HG03196 (cell line): Measurements from ENCODE around the gene SPATC1L.

Experiments
- ATAC-seq: cut with Tn5 transposase; IDR thresholded peaks from one replicate; pipeline ENCODE4 v1.9.1; 2021; ENCODE audit not compliant: unreplicated experiment

The SPATC1L gene

GRCh38 chr21:46137908-46138307 is 46.4 kb downstream of the SPATC1L start:
- ATAC-seq = no peak

- ATAC-seq = no peak
Measured at GRCh38 chr21:46136739-46137349, 47.4 kb downstream of the SPATC1L start.

DNA sequence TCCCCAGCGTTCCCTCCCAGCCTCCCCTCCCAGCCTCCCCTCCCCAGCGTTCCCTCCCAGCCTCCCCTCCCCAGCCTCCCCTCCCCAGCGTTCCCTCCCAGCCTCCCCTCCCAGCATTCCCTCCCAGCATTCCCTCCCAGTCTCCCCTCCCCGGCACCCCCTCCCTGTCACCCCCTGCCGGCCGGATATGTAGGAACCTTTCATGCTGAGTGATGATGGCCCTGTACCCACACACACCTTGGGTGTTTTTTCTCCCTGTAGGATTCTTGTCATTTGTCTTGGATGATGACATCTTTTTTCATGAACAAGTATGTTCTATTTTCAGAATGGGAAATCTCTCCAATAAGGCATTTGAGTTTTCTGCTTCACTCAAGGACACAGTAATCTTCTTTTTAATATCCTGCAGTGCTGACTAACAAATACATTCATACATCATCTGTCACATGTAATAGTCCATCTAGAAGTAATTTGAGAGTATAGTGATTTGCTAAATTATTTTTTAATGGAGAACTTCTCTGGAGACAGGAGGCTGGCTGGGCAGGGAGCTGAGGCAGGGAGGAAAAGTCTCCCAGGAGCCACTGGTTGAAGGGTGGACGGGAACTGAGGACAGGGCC is 48.4 kb downstream of the SPATC1L start:
- ATAC-seq = no peak

DNA sequence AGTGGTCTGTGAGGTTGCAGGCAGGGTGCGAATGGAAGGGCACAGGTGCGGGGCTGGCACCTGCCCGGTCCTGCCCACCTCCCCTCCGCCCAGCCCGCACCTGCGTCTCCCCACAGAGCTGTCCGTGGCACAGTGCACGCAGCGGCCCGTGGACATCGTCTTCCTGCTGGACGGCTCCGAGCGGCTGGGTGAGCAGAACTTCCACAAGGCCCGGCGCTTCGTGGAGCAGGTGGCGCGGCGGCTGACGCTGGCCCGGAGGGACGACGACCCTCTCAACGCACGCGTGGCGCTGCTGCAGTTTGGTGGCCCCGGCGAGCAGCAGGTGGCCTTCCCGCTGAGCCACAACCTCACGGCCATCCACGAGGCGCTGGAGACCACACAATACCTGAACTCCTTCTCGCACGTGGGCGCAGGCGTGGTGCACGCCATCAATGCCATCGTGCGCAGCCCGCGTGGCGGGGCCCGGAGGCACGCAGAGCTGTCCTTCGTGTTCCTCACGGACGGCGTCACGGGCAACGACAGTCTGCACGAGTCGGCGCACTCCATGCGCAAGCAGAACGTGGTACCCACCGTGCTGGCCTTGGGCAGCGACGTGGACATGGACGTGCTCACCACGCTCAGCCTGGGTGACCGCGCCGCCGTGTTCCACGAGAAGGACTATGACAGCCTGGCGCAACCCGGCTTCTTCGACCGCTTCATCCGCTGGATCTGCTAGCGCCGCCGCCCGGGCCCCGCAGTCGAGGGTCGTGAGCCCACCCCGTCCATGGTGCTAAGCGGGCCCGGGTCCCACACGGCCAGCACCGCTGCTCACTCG is 52.2 kb downstream of the SPATC1L start:
- no peak for ATAC-seq

DNA sequence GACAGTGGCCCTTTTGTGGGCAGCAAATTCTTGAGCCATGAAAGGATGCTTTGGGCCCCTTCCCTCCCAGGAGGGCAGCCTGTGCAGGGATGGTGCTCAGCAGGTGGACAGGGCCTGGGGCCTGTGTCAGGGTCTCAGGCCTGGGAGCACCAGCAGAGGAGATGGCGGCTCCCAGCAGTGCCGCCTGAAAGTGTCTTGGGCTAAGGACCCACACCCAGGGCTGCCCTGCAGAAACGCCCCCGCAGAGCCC is 52.7 kb downstream of the SPATC1L start:
- no peak for ATAC-seq

DNA sequence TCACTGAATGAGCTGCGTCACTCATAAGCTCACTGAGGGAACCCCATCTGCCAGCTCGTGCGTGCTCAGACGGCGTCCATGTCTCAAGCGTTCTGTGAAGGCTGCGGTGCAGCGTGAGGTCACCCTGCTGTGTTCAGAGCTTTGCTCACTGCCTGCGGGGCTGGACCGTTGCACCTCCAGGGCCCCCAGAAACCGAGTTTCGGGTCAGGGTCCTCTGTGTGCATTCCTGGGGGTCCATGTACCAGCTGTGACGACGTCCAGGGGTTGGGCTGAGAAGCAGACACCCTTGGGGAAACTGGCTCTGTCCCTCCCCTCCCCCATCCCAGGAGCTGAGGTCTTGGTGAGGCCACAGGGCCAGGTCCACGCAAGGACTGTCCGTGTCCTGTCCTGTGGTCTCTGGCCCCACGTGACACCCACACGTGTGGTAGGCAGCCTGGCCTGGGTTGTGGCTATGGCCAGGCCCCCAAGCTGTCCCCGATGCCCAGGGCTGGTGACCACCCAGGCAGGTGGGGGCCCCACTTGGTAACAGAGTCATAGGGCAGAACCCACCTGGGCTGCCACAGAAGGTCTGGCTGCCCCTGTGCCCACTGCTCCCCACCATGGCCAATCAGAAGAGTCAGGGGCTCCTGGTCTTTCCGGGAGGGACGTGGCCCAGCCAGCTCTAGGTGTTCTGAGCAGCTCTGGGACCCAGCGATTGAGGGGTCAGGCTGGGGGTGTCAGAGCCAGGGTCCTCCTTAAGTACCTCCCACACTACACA is 53.2 kb downstream of the SPATC1L start:
- no peak for ATAC-seq

DNA sequence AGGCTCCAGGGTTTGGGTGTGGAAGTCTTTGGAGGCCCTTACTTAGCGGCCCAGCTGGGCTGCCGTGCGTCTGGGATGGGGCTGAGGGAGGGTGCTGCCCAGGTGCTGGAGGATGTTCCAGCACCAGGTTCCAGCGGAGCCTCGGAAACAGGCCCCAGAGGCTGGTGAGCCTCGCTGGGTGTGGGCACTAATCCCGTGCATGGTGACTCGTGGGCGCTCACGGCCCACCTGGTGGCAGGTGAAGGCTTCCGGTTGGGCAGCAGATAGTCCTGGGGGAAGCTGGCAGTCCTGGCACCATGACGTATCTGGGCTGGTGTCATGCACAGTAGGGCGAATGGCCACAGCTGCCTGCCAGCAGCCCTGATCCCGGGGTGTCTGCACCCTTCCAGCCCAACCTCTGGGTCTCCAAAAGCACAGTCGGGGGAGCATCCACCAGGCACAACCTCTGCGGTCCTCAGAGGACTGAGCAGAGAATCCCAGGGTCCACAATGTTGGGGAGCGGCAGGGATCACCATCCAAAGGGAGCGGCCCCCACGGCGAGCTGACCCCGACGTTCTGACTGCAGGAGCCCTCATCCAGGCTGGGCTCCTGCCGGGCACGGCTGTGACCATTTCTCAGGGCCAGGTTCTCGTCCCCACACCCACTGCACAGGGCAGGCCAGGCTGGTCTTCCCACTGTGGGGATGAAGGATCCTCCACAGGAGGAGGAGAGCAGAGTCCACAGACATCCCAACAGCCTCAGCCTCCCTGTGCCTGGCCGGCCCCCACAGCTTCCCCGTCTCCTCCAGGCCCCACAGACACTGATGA is 54.2 kb downstream of the SPATC1L start:
- ATAC-seq = no peak

DNA sequence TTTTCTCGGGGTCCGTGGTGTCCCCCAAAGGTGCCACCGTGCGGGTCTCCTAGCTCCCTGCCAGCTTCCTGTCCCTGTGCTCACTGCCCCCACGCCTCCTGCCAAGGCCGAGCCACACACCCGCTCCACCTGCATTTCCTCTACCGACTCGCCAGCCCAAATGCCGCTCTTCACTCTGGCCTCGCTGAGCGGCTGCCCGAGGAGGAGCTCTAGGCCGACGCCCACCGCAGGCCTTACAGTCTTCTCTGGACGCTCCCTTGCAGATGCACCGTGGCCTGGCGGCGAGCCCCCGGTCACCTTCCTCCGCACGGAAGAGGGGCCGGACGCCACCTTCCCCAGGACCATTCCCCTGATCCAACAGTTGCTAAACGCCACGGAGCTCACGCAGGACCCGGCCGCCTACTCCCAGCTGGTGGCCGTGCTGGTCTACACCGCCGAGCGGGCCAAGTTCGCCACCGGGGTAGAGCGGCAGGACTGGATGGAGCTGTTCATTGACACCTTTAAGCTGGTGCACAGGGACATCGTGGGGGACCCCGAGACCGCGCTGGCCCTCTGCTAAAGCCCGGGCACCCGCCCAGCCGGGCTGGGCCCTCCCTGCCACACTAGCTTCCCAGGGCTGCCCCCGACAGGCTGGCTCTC is 55.2 kb downstream of the SPATC1L start:
- no peak for ATAC-seq

DNA sequence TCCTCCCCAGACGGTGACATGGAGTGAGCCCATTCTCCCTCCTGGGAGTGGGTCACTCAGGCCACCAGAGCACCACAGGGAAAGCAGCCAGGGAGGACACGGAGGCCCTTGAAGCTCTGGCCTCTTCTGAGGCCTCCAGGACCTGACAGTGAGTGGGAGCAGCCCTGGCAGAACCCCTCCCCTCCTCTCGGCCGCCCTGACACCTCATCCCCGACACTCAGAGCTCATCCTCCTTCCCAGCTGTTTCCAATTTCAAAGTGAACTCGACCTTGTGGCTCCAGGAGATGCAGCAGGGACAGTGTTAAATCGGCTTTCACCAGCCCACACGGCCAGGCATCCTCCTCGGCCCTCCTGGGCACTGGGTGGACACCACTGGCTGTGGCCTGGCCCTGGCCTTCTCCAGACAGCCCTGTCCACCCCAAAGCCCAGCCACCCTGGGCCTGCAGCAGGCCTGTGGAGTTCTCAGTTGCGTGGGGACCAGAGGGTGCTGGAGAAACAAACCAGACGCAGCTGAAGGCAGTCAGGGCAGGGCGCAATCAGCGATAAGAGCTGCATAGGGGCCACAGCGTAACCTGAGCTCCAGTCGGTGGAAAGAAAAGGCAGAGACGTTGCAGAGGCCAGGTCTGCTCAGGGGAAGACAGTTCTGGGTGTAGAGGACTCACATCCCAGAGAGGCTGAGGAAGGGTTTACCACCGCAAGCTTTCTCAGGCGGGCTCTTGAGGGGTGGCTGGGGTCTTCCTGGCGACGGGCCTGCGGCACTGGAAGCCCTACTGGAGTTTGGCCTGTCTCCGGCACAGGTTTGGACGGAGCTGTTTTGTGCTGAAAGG is 55.9 kb downstream of the SPATC1L start:
- ATAC-seq = no peak

- ATAC-seq = no peak
Measured at GRCh38 chr21:46127239-46128105, 56.8 kb downstream of the SPATC1L start.

DNA sequence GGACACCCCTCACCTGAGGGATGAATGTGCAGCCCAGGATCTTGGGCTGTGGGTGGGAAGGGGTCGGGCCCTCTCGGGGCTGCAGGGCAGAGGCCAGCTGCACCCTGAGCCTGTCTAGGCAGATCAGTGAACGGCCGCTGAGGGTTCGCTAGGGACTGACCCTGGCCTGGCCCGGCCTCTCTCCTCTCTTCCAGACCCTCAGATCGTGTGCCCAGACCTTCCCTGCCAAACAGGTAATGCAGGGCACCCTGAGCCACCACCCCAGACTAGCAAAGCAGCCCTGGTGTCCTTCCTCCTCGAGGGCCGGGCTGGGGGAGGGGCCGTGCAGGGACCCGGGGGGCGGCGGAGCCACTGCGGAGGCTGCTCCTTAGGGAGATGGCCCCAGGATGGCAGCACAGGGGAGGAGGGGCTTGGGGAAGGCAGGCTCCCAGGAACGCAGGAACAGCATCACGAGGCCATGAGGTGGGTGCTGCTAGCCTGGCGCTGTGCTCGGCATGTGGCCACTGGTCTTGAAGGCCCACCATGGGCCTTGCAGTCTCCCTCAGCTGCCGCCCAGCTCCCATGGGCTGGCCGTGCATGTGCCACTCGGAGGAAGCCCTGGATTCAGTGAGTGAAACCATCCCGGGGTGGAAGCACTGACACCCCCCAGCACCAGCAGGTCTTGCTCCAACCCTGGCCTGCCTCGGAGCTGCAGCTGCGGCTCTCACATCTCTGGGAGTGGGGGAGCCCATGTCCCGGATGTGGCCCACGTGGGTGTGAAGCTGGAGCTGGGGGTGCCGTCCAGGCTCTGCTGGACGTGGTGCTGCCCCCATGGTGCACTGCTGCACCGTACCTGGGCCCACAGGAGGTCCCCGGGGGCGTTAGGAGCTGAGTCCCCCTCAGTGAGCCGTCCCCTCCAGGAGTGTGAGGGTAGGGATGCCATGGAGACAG is 57.7 kb downstream of the SPATC1L start:
- ATAC-seq = no peak

DNA sequence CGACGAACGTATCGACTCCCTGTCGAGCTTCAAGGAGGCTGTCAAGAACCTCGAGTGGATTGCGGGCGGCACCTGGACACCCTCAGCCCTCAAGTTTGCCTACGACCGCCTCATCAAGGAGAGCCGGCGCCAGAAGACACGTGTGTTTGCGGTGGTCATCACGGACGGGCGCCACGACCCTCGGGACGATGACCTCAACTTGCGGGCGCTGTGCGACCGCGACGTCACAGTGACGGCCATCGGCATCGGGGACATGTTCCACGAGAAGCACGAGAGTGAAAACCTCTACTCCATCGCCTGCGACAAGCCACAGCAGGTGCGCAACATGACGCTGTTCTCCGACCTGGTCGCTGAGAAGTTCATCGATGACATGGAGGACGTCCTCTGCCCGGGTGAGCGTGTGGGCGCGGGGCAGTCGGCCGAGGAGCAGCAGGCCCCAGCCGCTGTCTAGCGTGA is 58.4 kb downstream of the SPATC1L start:
- no peak for ATAC-seq

- no peak for ATAC-seq
Measured at GRCh38 chr21:46124926-46125845, 59.1 kb downstream of the SPATC1L start.

- ATAC-seq = no peak
Measured at GRCh38 chr21:46124083-46124925, 60.0 kb downstream of the SPATC1L start.
